Right atrium auricular region (tissue), 2 donors: ENCODE data around the gene SCN10A. TPM values are rescaled to one million over a fixed set of nuclear protein-coding genes. Genes with fewer than 3 reads are reported as not detected.

Experiments used
- DNase-seq: peaks from one replicate; pipeline ENCODE4 v3.0.0-alpha.2; 2019; ENCODE audit warnings: low spot score
- H3K27ac ChIP-seq, 2 donors: fragments of 200-600 bp; sonication (generic); 1 replicate in 1 of 2; 2 replicates in 1 of 2; pipeline ENCODE4 v1.5.1; 2016 to 2019
- H3K27me3 ChIP-seq, 2 donors: fragments of 200-600 bp; sonication (generic); one replicate each; pipeline versions ENCODE4 v1.5.1 to v1.6.0; 2017 to 2019
- H3K36me3 ChIP-seq: fragments of 200-600 bp; sonication (generic); one replicate; pipeline ENCODE4 v1.5.1; 2016
- H3K4me1 ChIP-seq, 2 donors: fragments of 200-600 bp; sonication (generic); one replicate each; pipeline versions ENCODE4 v1.5.1 to v1.6.0; 2017 to 2019
- H3K4me3 ChIP-seq, 2 donors: fragments of 200-600 bp; sonication (generic); 1 replicate in 1 of 2; 2 replicates in 1 of 2; pipeline ENCODE4 v1.5.1; 2017 to 2019; ENCODE audit warnings: mild to moderate bottlenecking in 1 of 2, moderate library complexity in 1 of 2
- H3K9me3 ChIP-seq, 2 donors: fragments of 200-600 bp; sonication (generic); one replicate each; pipeline ENCODE4 v1.5.1; 2019
- total RNA-seq, 2 donors: library from RNA; depleted of rRNA; stranded (reverse); fragments of >200 nt; gene quantifications; one replicate each; pipeline ENCODE4 v1.1.0, GENCODE V29; 2016
- TF ChIP-seq, protein P1 (sequence below), 2 donors: fragments of 200-600 bp; sonication (generic); IDR thresholded peaks; one replicate each; pipeline ENCODE4 v1.5.1; 2019; ENCODE audit warnings: antibody characterized with exemption in 2 of 2

SCN10A gene
- total RNA-seq, 2 donors from 2014 or later: 0.90 TPM; not detected in 1

DNA sequence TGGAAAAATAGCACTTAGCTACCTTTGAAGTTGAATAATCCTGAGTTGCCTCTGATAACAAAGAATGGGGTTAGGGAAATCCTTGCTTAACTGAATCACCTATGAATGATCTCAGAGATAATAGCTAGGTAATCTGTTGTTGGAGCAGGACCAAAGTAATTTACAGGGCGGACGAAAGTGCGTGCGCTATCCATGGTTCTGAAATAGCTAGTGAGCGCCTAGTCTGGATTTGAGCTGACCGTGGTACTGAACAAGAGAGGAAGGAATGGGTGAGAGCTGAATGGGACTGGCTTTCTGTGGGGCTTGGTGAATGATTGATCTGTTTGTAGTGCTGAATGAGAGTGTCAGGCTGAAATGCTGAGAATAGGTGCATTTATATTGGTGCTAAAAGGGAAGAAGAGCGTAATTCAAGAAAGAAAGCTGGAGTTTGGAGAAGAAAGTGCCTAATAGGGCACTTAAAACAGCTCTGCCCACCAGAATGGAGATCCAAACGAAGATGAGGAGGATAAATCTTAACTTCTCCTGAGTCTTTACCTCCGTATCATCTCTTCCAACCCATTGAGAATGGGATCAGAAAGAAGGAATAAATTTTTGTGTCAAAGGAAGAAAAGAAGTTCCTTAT is 10.1 kb downstream of the SCN10A start:
- Histone ChIP-seq H3K27ac (no peak overlapping the region), H3K9me3 (no peaks in the 10 kb centered on the region), H3K27me3 (no peaks in the 10 kb centered on the region), H3K4me1 (no peaks in the 10 kb centered on the region), H3K36me3 (no peaks in the 10 kb centered on the region), H3K4me3 (no peak overlapping the region)
- DNase-seq: no peak
- TF ChIP-seq, protein P1, sequence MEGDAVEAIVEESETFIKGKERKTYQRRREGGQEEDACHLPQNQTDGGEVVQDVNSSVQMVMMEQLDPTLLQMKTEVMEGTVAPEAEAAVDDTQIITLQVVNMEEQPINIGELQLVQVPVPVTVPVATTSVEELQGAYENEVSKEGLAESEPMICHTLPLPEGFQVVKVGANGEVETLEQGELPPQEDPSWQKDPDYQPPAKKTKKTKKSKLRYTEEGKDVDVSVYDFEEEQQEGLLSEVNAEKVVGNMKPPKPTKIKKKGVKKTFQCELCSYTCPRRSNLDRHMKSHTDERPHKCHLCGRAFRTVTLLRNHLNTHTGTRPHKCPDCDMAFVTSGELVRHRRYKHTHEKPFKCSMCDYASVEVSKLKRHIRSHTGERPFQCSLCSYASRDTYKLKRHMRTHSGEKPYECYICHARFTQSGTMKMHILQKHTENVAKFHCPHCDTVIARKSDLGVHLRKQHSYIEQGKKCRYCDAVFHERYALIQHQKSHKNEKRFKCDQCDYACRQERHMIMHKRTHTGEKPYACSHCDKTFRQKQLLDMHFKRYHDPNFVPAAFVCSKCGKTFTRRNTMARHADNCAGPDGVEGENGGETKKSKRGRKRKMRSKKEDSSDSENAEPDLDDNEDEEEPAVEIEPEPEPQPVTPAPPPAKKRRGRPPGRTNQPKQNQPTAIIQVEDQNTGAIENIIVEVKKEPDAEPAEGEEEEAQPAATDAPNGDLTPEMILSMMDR (IDR thresholded peaks at IDR 0.05): no peak

DNA sequence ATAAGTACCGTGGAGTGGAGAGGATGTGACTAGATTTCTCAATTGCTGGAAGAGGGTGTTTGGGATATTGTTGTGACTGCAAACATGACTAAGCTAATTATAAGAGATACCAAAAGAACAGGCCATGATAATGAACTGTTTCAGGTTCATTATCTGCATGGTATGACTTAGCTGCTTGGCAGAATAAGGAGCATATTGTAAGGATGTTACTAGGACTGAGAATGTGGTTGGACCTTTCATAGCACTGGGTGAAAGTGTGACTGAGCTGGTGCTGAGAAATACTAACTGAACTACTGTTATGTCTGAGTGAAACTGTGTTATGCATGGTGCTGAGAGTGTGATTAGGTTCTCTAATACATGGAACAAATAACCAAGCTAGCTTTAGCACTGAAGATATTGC is 11.0 kb downstream of the SCN10A start:
- DNase-seq: no peak
- Histone ChIP-seq H3K27ac (no peak overlapping the region), H3K9me3 (no peaks in the 10 kb centered on the region), H3K4me3 (no peak overlapping the region), H3K4me1 (no peaks in the 10 kb centered on the region), H3K36me3 (no peaks in the 10 kb centered on the region), H3K27me3 (no peaks in the 10 kb centered on the region)
- TF ChIP-seq, protein P1 (IDR thresholded peaks at IDR 0.05): no peak

DNA sequence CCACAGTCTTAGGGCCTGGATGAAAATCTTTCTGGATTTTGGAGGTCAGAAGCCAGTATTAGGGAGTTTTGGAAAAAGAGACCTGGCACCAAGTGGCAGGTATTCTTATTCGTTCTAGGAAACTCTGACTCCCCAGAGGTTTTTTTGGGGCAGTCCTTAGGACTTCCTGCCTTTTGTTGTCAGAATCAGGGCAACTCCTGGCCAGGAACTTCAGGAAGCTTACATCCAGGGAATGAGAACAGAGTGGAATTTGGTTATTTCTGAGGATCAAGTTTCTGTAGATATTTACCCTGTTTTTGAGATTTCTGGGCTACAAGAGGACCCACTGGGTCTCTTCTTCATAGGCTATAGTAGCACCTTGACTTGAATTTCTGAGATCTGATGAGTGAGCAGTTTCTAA is 15.5 kb downstream of the SCN10A start:
- H3K4me1 ChIP-seq: no peaks in the 10 kb centered on the region
- no peaks in the 10 kb centered on the region for H3K36me3 ChIP-seq
- no peak overlapping the region for H3K27ac ChIP-seq
- no peaks in the 10 kb centered on the region for H3K27me3 ChIP-seq
- H3K9me3 ChIP-seq: no peaks in the 10 kb centered on the region
- TF ChIP-seq, protein P1 (IDR thresholded peaks at IDR 0.05): no peak
- DNase-seq: no peak
- no peak overlapping the region for H3K4me3 ChIP-seq

DNA sequence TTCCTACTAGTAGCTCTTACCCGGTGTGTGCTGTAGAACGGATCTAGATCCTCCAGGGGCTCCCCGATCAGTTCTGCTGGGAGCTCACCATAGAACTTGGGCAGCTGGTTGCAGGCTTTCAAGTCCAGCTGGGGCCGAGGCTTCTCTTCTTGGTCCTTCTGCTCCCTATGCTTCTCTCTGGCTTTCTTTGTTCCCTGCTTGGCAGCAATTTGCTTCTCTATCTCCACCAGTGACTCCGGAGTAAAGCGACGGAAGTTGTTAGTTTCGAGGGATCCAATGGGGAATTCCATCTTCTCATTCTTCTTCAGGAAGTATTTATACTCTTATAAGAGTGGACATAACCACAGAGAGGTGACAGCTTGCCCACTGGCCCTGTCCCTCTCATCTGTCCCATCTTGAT is 22.3 kb downstream of the SCN10A start:
- TF ChIP-seq, protein P1 (IDR thresholded peaks at IDR 0.05): no peak
- no peaks in the 10 kb centered on the region for H3K4me1 ChIP-seq
- no peaks in the 10 kb centered on the region for H3K27me3 ChIP-seq
- H3K27ac ChIP-seq: no peak overlapping the region
- H3K4me3 ChIP-seq: no peak overlapping the region
- H3K9me3 ChIP-seq: no peaks in the 10 kb centered on the region
- H3K36me3 ChIP-seq: no peaks in the 10 kb centered on the region
- DNase-seq: no peak

DNA sequence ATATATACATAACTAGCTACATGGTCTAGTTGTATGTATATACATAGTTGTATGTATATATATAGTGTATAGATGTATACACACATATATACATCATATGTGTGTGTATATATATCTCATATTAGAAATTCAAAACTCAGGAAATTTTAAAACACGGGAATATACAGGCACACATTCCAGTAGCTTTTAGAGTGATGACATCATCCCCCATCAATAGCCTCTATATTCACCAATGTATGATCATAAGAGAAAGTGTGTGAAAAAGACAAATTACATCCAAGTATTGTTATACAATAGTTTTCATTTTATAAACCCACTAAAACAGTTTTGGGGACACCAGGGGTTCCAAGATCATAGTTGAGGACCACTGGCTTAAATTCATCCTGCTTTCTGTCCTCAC is 23.0 kb downstream of the SCN10A start:
- H3K27ac ChIP-seq: no peak overlapping the region
- no peaks in the 10 kb centered on the region for H3K27me3 ChIP-seq
- no peaks in the 10 kb centered on the region for H3K9me3 ChIP-seq
- no peak overlapping the region for H3K4me3 ChIP-seq
- TF ChIP-seq, protein P1 (IDR thresholded peaks at IDR 0.05): no peak
- no peaks in the 10 kb centered on the region for H3K4me1 ChIP-seq
- DNase-seq: no peak
- H3K36me3 ChIP-seq: no peaks in the 10 kb centered on the region

DNA sequence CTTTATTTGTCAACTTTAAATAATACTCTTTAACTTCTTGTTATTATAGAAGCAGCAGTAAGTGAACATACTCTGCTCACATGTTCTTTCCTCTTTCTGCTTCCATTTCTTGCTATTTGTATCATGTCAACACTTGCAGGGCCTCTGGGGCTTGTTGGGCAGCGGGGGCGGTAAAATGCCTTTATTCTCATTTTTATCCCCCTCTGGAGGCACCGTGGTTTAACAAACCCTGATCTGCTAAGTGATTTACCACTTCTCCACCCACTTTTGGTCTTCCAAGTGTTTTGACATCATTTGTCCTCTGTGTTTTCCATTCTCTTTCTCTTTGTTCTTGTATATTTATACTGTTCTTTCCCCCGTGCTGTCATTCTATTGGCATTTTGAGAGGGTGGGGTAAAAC is 33.9 kb downstream of the SCN10A start:
- no peaks in the 10 kb centered on the region for H3K27me3 ChIP-seq
- TF ChIP-seq, protein P1 (IDR thresholded peaks at IDR 0.05): no peak
- no peaks in the 10 kb centered on the region for H3K9me3 ChIP-seq
- DNase-seq: no peak
- H3K4me3 ChIP-seq: no peak overlapping the region
- H3K36me3 ChIP-seq: no peaks in the 10 kb centered on the region
- H3K4me1 ChIP-seq: no peaks in the 10 kb centered on the region
- no peak overlapping the region for H3K27ac ChIP-seq
